Stimulated activated CD8-positive, alpha-beta memory T cell treated with anti-CD3 and anti-CD28 coated beads, Interleukin-4, amount 100 ng/mL, for 4 hours (primary cell): Measurements from ENCODE around the gene STARD10.

Source experiments
- DNase-seq, 2 donors: peaks; one replicate each; pipeline ENCODE4 v3.0.0-alpha.2; 2020; ENCODE audit warnings: low read depth in 2 of 2, low spot score in 1 of 2

STARD10 gene

DNA sequence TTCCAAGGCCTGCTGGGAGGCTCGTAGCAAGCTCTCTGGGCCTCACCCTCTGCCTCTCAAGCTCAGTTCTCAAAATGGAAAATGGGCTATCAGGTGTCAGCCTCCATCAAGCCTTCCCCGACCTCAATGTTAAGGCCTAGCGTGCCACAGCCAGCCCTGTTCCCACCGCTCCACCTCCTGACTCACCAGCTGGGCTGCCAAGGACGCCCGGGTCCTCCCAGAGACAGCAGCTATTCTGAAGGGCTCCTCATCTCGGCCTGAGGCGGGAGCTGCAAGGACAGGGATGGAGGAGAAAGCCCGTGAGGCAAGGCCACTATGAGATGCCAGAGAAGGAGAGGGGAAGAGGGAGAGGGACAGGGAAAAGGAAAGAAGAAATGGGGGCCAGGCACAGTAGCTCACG lies 61.5 kb downstream of the STARD10 start:
- no peak for DNase-seq

DNA sequence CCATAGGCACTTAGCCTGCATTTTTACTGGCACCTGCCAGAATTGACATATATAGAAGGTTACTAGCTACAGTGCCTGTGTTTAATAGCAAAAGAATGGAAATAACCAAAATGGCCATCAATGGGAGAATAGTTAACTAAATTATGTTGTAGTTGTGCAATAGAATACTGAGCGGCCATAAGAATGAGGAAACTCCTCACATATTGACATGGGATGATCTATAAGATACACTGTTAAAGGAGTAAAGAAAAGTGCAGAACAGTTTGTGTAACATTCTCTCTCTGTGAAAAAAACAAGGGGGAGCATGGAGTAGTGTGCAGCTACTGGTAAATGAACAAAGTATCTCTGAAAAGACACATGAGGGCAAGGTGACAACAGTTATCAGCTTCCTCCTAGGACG lies 63.1 kb downstream of the STARD10 start:
- DNase-seq = no peak

DNA sequence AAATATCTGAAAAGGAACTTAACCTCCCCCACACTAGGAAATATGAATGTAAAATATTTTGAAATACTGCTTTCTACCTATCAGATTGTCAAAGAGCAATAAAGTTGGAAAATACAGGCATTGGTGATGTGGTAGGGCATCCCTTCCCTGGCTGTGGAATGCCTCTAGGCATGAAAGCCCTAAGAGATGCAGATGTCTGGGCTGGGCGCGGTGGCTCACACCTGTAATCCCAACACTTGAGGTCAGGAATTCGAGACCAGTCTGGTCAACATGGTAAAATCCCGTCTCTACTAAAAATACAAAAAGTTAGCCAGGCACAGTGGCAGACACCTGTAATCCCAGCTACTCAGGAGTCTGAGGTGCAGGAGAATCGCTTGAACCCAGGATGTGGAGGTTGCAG lies 63.6 kb downstream of the STARD10 start:
- no peak for DNase-seq

GRCh38 chr11:72727521-72727920 lies 66.3 kb downstream of the STARD10 start:
- DNase-seq = no peak

DNA sequence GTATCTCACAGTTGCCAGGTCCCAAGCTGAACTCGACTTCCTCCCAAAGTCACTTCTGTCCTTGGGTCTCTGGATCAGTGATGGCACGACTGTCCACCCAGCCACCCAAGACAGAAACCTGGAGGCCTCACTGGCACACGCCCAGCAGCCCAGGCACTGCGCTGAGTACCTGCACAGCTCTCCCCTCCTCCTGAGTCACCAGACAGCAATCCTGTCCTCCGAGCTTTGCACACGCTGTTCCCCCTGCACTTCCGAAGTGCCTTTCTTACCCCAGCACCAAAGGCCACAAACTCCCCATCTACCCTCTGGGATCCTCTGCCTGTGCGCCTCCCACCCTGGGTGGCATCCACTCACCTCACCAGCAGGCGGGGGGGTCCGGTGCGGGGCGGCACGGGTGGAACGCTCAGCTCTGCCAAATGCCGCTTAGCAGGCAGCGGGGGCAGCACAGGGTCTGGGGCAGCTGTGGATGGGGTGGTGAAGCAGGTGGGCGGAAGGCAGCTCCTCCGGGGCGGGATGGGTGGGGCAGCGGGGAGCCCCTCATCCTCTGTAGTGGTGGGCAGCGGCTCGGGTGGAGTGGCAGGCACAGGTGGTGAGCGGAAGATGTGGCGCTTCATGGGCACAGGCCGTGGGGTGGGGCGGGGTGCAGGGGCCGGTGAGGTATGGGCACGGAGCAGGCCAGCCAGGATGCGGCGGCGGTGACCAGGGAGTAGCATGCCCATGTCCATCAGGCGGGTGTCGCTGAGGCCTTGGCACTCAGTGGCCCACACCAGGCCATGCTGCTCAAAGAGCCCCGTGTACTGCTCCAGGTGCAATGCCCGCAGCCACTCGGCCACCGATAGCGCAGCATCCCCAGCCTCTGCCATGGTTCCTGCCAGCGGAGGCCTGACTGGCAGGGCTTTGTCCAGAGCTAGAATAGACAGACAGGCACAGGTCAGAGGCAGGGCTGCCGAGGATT lies 67.3 kb downstream of the STARD10 start:
- no peak for DNase-seq

DNA sequence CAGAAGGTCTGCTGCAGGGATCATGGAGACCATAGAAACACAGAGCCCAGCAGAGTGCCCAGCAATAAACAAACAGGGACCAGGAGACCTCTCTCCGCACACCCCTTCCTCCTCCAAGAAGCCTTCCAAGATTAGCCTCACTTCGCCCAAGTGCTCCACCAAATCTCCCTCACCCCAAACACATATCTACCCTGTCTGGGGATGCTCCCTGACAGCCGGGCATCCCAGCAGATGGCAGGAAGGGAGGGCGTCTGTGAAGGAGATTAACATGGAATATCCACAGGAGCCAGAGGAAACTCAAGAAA lies 68.2 kb downstream of the STARD10 start:
- no peak for DNase-seq

GRCh38 chr11:72724851-72725723 lies 68.8 kb downstream of the STARD10 start:
- DNase-seq = peak; percentile 56 to 73

GRCh38 chr11:72724021-72724551 lies 69.8 kb downstream of the STARD10 start:
- no peak for DNase-seq

- DNase-seq = no peak
These were observed 70.3 kb downstream of the STARD10 start for GRCh38 chr11:72723508-72723907.

- DNase-seq = peak; percentile 53 to 67
These were observed 71.6 kb downstream of the STARD10 start for GRCh38 chr11:72722050-72722748.

DNA sequence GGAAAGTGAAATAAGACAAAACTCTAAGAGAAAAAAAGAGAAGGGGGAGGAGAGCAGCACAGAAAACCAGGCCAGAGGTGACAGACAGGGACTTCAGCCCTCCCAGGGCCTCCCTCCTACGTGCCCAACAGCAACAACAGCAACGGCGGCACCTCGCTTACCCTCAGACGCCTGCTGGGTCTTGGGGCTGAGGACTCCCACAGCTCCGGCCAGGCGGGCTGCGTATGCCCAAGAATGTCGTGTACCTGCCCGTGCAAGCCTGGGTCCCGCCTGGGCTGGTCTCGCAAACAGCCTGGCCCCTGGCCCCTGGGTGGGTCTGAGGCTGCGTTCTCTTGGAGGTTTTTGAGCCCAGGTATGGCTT lies 72.2 kb downstream of the STARD10 start:
- DNase-seq = no peak

- no peak for DNase-seq
These were observed 72.6 kb downstream of the STARD10 start for GRCh38 chr11:72721276-72721675.

GRCh38 chr11:72720784-72721183 lies 73.1 kb downstream of the STARD10 start:
- no peak for DNase-seq

DNA sequence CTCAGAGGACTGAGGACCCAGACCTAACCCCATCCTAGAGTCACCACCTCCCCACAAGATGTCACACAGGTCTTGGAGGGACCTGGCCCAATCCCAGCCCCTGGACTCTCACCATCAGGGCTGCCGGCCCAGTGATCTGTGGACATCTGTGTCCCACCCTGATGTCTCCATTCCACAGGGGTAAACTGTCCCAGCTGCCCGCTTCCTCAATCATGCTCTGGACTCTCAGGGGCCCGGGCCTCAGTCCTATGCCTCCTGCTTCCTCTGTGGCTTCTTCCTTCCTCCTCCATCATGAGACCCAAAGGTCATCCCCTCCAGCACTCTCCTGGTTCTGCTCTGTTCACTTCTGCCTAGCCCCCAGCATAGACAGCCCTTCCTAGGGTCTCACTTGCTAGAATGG lies 73.8 kb downstream of the STARD10 start:
- no peak for DNase-seq

- DNase-seq = no peak
These were observed 74.3 kb downstream of the STARD10 start for GRCh38 chr11:72719551-72719950.

- DNase-seq = no peak
These were observed 74.7 kb downstream of the STARD10 start for GRCh38 chr11:72719144-72719543.

DNA sequence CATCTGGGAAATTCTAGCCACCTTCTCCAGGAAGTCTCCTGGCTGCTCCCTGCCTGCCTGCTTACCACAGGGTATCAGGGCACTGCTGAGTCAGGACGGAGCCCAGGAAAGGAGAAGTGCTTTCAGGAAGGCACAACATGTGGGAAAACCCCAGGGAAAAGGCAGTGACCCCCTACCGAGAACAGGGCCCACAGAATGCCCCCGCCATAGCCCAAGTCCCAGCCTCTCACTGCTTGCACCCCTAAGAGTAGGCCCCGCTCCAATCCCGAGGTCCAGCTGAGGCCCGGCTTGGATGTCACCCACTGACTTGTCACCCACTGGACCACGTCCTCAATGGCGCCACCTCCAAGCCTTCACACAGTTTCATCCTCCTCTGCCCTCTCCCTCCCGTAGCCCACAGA lies 75.7 kb downstream of the STARD10 start:
- DNase-seq = no peak

DNA sequence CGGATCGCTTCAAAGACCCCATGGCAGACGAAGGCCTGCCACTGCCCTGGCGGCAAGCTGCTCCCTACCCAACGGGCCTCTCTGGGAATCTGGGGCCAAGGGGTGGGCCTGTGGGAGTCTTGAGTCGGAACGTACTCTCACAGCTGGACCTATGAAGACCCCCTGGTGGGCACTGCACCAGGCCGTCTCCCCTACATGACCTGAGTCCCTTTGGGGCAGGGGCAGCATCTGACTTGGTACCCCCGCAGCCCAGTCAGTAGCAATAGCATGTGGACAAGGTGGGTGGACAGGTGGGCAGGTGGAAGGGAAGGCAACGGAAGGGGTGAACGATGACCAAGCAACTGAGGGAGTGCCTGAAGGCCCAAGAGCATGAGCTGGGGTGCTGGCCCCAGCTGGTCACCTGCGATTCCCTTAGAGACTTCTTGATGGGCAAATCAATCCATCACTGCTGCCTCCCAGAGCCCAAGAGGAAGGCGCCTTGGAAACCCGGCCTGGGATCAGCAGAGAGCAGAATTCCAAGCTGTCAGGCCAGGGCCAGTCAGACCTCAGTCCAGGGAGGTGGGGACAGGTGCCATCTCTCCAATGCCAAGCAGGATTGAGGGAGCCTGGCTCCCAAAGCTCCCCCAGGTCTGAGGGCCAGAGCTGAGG lies 76.9 kb downstream of the STARD10 start:
- DNase-seq = no peak

DNA sequence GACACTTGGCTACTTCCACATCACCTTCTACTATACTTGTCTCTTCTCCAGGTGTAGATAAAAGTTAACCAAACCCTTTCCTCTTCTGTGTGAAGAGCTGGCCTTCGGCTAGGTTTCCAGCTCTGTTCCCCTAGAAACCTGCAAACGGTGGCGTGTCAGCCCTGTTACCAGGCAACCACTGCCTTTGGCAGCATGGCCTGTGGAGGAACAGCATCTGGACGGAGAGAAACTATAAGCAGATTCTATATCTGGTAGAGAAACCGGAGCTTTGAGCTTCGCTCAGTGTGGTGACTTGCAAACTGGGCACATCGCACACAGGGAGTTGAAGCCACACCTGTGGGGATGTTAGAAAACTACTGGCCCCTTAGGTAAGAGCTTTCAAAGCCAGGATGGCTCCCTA lies 77.6 kb downstream of the STARD10 start:
- no peak for DNase-seq

GRCh38 chr11:72712841-72713240 lies 81.0 kb downstream of the STARD10 start:
- no peak for DNase-seq

DNA sequence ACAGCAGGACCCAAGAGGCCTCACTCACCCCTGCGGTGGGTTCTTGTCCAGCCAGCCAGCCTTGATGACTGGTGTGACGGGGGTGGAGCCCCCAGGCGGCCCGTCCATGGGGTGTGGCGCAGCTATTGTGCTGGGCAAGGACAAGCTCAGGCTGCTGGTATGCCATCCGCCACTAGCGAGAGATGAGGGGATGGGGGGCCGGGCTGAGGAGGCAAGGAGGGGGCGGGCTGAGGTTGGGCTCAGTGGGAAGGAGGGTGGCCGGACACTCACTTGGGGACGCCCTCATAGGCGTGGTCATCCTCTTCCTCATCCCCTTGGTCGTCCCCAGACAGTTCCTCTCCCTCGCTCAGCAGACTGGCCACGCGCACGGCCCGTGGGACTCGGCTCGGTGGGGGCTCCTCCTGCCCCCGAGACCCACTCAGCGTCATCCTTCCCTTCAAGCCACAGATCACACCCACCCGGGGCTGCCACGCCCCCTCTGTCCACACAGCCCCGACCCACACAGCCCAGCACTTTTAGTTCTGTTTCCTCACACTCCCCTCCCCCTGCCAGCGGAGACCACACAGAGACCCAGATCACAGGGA lies 81.6 kb downstream of the STARD10 start:
- DNase-seq = no peak
